ENCODE data around the gene NCOA7. TPM values are rescaled to one million over a fixed set of nuclear protein-coding genes. Genes with fewer than 3 reads are reported as not detected.

NCOA7 gene
- total RNA-seq, 1 experiment from 2014 or later: 67.9 TPM

DNA sequence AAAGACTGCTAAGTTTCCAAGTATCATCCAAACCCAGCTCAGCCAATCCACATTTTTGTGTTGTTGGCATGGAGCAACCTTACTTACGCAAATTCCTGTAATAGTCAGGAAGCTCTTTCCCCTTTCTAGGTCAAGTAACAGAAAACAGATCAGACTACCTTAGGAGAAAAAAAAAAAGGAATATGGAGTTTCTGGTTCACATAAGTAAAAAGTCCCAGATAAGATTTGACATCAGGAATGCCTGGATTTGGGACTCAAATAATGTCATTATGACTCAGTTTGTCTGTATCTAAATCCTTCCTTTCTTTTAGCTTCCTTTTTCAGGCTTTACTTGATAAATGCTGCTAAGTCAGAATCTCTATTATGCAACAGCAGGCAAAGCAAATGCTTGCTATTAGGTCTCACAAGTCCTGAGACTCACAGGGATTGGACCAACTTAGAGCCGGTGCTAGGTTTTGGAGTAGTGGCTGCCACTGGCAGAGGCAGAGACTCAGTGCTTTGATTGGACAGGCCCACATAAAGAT, 44.5 kb downstream of the NCOA7 start:
- Mint-ChIP-seq H3K9me3 (ENCODE audit: unreplicated experiment) (no peaks in the 10 kb centered on the region), H3K27me3 (ENCODE audit: insufficient read depth, unreplicated experiment) (no peaks in the 10 kb centered on the region), H3K4me1 (ENCODE audit: low read depth, unreplicated experiment) (peaks cover 8% of the 10 kb centered on the region), H3K4me3 (ENCODE audit: unreplicated experiment) (no peak overlapping the region), H3K36me3 (ENCODE audit: insufficient read depth, unreplicated experiment) (no peaks in the 10 kb centered on the region), H3K27ac (ENCODE audit: unreplicated experiment) (no peak overlapping the region)
- Histone ChIP-seq H3K9me3 (no peaks in the 10 kb centered on the region), H3K4me1 (peaks cover 18% of the 10 kb centered on the region), H3K27me3 (replicated peaks; ENCODE audit: control insufficient read depth, insufficient read depth, low read length) (no peaks in the 10 kb centered on the region), H3K4me3 (ENCODE audit: low read depth, low read length) (no peak overlapping the region), H3K36me3 (ENCODE audit: control insufficient read depth, insufficient read depth, low read length) (no peaks in the 10 kb centered on the region)
- BruUV-seq (replicated peaks): no TSS peak
- POLR2A ChIA-PET: interaction anchor here (0.7 kb wide), 1 partner anchor 10 kb away, joined by 3 read pairs; no protein-coding TSS in a partner anchor
- CTCF ChIA-PET: interaction anchor here (1.0 to 2.0 kb wide), 4 partner anchors 22 to 121 kb away, joined by 3 to 8 read pairs (median 6); partner anchors contain the start of genes HINT3 and NCOA7
- intact Hi-C loops (cut with micrococcal nuclease; ENCODE audit: unreplicated experiment): no loop called here
- no peak for DNase-seq
- TF ChIP-seq, protein P1, sequence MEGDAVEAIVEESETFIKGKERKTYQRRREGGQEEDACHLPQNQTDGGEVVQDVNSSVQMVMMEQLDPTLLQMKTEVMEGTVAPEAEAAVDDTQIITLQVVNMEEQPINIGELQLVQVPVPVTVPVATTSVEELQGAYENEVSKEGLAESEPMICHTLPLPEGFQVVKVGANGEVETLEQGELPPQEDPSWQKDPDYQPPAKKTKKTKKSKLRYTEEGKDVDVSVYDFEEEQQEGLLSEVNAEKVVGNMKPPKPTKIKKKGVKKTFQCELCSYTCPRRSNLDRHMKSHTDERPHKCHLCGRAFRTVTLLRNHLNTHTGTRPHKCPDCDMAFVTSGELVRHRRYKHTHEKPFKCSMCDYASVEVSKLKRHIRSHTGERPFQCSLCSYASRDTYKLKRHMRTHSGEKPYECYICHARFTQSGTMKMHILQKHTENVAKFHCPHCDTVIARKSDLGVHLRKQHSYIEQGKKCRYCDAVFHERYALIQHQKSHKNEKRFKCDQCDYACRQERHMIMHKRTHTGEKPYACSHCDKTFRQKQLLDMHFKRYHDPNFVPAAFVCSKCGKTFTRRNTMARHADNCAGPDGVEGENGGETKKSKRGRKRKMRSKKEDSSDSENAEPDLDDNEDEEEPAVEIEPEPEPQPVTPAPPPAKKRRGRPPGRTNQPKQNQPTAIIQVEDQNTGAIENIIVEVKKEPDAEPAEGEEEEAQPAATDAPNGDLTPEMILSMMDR (IDR thresholded peaks at IDR 0.05; ENCODE audit: insufficient read depth in 1 of 2, low read depth in 1 of 2, low read length in 1 of 2, severe bottlenecking in 1 of 2, unreplicated experiment in 1 of 2): no peak

DNA sequence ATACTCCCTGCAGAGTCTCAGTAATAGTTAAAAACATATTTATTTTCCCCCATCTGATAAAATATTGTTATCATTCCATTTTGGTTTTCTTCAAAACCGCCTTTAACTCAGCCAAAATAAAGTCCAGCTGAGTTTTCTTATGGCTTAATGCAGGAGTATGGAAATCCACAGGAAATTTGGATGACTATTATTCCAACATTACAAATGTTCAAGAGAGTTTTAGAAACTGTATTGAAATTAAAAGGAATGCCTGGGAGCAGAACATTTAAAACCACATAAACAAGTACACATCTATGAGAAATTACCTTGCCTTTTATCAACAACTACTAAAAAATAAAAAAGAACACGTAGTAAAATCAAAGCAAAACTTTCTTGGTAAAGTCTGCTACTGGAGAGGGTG, 45.7 kb downstream of the NCOA7 start:
- intact Hi-C loops (cut with micrococcal nuclease; ENCODE audit: unreplicated experiment): no loop called here
- Mint-ChIP-seq H3K4me3 (ENCODE audit: unreplicated experiment) (no peak overlapping the region), H3K4me1 (ENCODE audit: low read depth, unreplicated experiment) (peaks cover 8% of the 10 kb centered on the region), H3K9me3 (ENCODE audit: unreplicated experiment) (no peaks in the 10 kb centered on the region), H3K27me3 (ENCODE audit: insufficient read depth, unreplicated experiment) (no peaks in the 10 kb centered on the region), H3K36me3 (ENCODE audit: insufficient read depth, unreplicated experiment) (no peaks in the 10 kb centered on the region), H3K27ac (ENCODE audit: unreplicated experiment) (no peak overlapping the region)
- H3K4me3 ChIP-seq (ENCODE audit: low read depth, low read length): no peak overlapping the region
- CTCF ChIA-PET: no interaction called here
- POLR2A ChIA-PET: no interaction called here
- peaks cover 18% of the 10 kb centered on the region for H3K4me1 ChIP-seq
- no peaks in the 10 kb centered on the region for H3K36me3 ChIP-seq (ENCODE audit: control insufficient read depth, insufficient read depth, low read length)
- BruUV-seq (replicated peaks): no TSS peak
- no peaks in the 10 kb centered on the region for H3K9me3 ChIP-seq
- DNase-seq: no peak
- TF ChIP-seq, protein P1 (IDR thresholded peaks at IDR 0.05; ENCODE audit: insufficient read depth in 1 of 2, low read depth in 1 of 2, low read length in 1 of 2, severe bottlenecking in 1 of 2, unreplicated experiment in 1 of 2): no peak
- H3K27me3 ChIP-seq (replicated peaks; ENCODE audit: control insufficient read depth, insufficient read depth, low read length): no peaks in the 10 kb centered on the region

DNA sequence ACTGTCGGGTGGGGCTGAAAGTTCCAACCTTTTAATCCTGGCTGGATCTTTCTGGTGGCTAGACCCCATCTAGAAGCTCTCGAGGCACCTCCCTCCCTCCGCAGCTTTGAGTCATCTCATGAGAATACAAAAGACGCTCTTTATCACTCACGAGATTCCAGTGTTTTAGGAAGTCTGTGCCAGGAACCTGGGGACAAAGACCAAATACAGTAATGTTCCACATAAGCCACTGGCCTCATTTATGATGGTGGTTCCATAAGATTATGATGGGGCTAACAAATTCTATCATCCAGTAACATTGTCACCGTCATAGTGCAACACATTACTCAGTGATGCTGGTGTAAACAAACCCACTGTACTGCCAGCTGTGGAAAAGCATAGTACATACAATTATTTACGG, 48.7 kb downstream of the NCOA7 start:
- no peak overlapping the region for H3K4me3 ChIP-seq (ENCODE audit: low read depth, low read length)
- no peaks in the 10 kb centered on the region for H3K27me3 Mint-ChIP-seq (ENCODE audit: insufficient read depth, unreplicated experiment)
- CTCF ChIA-PET: no interaction called here
- no peaks in the 10 kb centered on the region for H3K27me3 ChIP-seq (replicated peaks; ENCODE audit: control insufficient read depth, insufficient read depth, low read length)
- no peaks in the 10 kb centered on the region for H3K9me3 ChIP-seq
- no peak overlapping the region for H3K27ac Mint-ChIP-seq (ENCODE audit: unreplicated experiment)
- peaks cover 10% of the 10 kb centered on the region for H3K4me1 ChIP-seq
- intact Hi-C loops (cut with micrococcal nuclease; ENCODE audit: unreplicated experiment): no loop called here
- peaks cover 8% of the 10 kb centered on the region for H3K4me1 Mint-ChIP-seq (ENCODE audit: low read depth, unreplicated experiment)
- BruUV-seq (replicated peaks): no TSS peak
- TF ChIP-seq, protein P1 (IDR thresholded peaks at IDR 0.05; ENCODE audit: insufficient read depth in 1 of 2, low read depth in 1 of 2, low read length in 1 of 2, severe bottlenecking in 1 of 2, unreplicated experiment in 1 of 2): no peak
- POLR2A ChIA-PET: no interaction called here
- H3K36me3 Mint-ChIP-seq (ENCODE audit: insufficient read depth, unreplicated experiment): no peaks in the 10 kb centered on the region
- DNase-seq: no peak
- no peak overlapping the region for H3K4me3 Mint-ChIP-seq (ENCODE audit: unreplicated experiment)
- no peaks in the 10 kb centered on the region for H3K9me3 Mint-ChIP-seq (ENCODE audit: unreplicated experiment)
- no peaks in the 10 kb centered on the region for H3K36me3 ChIP-seq (ENCODE audit: control insufficient read depth, insufficient read depth, low read length)

Data from Caco-2 (cell line).